GM12874 (cell line): ENCODE results near the gene SSBP4.
A peak's percentile ranks its signal among the peaks of the same experiment; 100 is the strongest.

ENCODE experiments used
- TF ChIP-seq, protein P1 (sequence below): IDR thresholded peaks from 2 replicates; pipeline ENCODE4 v1.5.1; 2011; ENCODE audit warnings: low read depth, mild to moderate bottlenecking, control low read depth, low read length, moderate library complexity; ENCODE audit not compliant: insufficient read depth

SSBP4 gene

DNA sequence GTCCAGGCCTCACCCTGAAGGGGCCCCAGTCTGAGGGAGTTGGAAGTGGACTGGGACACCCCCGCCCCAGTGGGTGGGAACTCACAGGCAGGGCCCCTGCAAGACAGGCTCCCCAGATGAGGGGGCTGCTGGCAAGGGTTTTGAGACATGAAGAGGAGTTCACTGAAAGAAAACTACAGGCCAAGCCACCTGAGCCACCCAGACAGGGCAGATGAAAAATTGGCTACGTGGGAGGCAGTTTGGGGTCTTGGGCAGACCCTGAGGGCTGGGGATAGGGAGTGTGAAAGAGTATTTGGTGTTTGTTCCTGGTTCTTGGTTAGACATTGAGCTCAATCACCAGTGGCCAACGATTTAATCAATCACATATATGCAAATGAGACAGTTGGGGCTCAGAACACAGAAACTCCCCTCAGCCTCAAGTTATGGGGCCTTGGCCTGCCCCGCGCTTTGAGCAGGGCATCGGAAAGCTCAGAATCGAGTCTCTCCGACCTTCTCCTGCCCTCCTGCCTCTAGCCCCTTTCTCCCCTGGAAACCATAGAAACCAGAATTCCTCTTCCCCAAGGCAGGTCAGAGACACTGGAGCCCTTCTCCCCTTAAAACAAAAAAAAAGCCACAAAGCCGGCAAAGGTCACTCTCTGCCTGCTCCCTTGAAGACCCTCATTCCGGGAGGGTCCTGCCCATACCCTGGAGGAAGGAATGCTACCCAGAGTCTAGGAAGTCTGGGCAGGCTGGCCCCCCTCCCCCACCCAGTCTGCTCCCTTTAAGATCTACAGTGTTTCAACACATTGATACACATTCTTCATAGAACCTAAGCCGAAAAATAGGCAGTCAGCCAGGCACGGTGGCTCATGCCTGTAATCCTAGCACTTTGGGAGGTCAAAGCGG lies 20.1 kb downstream of the SSBP4 start:
- TF ChIP-seq, protein P1, sequence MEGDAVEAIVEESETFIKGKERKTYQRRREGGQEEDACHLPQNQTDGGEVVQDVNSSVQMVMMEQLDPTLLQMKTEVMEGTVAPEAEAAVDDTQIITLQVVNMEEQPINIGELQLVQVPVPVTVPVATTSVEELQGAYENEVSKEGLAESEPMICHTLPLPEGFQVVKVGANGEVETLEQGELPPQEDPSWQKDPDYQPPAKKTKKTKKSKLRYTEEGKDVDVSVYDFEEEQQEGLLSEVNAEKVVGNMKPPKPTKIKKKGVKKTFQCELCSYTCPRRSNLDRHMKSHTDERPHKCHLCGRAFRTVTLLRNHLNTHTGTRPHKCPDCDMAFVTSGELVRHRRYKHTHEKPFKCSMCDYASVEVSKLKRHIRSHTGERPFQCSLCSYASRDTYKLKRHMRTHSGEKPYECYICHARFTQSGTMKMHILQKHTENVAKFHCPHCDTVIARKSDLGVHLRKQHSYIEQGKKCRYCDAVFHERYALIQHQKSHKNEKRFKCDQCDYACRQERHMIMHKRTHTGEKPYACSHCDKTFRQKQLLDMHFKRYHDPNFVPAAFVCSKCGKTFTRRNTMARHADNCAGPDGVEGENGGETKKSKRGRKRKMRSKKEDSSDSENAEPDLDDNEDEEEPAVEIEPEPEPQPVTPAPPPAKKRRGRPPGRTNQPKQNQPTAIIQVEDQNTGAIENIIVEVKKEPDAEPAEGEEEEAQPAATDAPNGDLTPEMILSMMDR, result no peak

GRCh38 chr19:18439910-18440237 lies 20.7 kb downstream of the SSBP4 start:
- TF ChIP-seq, protein P1, result no peak

DNA sequence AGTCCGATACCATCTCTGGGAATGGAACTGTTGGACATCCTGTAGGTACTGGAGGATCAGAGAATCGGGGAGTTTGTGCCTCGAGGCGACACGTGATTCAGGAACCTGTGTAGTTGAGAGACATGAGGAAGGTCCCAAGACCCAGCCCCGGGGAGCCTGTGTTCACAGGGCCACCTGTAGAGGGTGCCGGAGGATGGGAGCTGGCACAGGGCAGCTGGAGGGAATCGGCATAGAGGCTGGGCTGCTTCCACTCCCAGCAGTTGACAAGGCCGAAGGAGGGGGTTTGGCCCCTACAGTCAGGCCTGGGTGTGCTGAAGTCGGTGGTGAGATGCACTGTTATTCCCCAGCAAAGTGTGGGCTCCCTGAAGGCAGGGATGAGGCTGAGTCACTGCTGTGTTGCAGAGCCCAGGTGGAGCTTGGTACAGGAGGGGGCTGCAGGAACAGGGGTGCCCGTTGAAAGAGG lies 21.2 kb downstream of the SSBP4 start:
- TF ChIP-seq, protein P1, result peak; percentile 58

DNA sequence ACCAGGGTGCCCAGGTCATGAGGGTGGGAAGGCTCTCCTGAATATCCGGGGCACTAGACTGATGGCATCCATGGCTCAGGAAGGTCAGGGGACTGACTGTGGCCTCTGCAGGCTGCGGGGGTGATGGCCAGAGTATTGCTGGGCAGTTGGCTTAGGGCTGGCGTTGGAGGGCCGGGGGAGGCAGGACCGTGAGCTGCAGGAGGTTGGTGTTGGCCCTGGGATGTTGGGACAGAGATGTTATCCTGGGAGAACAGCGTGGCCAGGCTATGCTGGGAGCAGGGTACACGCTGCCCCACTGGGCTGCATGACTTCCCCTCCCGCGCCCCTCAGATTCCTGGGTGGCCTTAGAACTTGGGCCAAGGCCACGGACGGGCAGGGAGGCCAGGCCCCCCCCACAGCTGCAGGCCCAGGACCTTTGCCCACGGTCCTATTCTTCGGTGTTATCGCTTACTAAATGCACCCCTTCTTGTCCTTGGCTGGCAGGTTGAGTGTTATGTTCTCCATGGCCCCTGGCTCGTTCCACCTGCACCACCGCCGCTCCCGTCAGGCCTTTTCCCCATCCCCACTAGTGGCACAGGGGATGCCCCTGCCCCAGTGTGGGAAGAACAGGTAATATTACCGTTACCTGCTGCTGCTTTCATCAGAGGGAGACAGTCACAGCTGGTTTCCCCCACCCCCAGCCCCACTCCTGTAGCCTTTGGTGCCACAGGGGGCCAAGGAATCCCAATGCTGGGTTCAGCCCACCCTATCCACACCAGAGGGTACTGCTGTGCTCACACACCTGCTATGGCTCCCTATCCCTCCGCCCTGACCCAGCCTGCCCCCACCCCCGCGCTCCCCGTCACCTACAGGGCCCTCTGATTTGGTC lies 22.0 kb downstream of the SSBP4 start:
- TF ChIP-seq, protein P1, result no peak

DNA sequence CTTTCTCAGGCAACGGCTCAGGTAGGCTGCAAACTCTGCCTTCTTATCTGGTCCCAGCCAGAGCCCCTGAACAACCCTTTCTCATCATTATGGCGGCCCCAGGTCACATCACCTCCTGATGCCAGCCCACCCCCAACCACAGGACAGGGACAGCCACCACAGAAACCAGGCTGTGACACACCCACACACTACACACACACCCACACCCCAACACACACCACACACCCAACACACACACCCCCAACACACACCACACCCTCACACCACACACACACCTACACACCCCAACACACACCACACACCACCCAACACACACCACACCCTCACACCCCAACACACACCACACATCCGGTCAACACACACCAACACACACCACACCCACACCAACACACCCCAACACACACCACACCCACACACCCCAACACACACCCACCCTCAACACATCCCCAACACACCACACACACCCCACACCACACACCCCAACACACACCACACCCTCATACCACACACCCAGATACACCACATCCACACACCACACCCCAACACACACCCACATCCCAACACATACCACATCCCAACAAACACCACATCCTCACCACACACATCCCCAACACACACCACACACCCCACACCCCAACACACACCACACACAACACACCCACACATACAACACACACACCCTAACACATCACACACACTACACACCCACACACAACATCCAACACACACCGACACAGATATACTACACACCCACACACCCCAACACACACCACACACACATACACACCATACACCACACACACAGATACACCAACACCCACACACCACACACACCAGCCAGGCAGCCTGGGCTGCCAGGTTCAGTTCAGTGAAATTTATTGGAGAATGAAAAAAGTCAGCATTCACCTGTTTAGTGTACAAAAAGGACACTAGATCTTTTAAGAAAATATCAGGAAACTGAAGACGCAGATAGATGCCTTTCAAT lies 22.9 kb downstream of the SSBP4 start:
- TF ChIP-seq, protein P1, result no peak

DNA sequence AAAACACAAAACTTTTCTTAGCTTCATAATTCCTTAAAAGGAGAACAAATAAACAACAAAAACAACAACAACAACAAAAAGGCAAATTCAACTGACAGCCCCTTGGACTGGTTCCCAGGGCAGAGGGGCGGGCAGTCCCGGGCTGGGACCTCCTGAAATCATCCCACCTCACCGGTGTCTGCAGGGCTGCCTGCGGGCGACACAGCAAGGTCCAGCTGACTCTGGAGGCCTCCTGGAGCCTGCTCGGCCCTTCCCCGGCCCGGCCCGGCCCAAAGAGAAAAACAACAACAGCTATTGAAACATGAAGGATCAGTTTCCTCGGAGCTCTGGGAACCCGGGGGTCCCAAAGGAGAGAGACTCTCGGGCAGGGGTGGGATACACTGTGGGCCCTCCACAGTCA lies 23.7 kb downstream of the SSBP4 start:
- TF ChIP-seq, protein P1, result no peak
